GM12872 (cell line): ENCODE measurements around the gene GEMIN8.

Experiments used
- CTCF ChIP-seq: IDR thresholded peaks from 3 replicates; pipeline ENCODE4 v1.5.1; 2011; ENCODE audit warnings: low read depth, mild to moderate bottlenecking, low read length, moderate library complexity; ENCODE audit not compliant: insufficient read depth

Gene GEMIN8

DNA sequence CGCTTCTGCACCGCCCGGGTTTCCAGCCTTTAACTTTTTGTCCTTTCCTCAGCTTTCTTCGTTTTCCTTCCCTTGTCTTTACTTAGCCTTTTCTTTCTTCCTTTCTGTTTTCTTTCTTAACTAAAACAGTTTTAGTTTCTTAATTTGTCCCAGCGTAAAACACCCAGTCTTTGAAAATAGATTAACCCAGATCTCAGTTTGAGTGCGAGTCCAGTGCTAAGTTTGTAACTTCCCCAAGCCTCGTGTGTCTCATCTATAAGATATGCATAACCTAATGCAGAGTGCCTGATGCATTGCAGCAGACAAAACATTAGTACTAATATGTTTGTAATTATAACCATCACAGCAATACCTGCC, 460 bp upstream of the GEMIN8 start:
- TF ChIP-seq CTCF = no peak

- TF ChIP-seq CTCF = no peak
These were observed 660 bp downstream of the GEMIN8 start for GRCh38 chrX:14029039-14029424.

- TF ChIP-seq CTCF = no peak
These were observed 1.2 kb downstream of the GEMIN8 start for GRCh38 chrX:14028473-14028872.

GRCh38 chrX:14027511-14028019, 2.1 kb downstream of the GEMIN8 start:
- TF ChIP-seq CTCF = no peak

GRCh38 chrX:14027036-14027435, 2.7 kb downstream of the GEMIN8 start:
- no peak for TF ChIP-seq CTCF

GRCh38 chrX:14026121-14026520, 3.6 kb downstream of the GEMIN8 start:
- no peak for TF ChIP-seq CTCF

DNA sequence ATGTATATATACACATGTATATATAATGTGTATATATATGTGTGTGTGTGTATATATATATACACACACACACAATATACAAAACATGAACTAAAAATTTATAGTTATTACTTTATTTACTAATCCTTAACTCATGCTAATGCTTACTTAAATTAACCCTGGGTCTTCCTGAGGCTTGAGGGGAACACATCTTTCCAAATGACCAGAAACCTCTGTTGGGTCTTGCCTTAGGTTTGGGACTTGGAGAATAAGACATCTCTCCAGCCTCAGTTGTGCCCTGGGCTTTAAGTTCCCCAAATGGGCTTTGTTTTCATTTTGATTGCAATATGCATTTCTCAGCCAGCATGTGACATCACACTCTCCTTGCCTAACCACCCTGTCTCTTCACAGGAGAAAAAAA, 7.7 kb downstream of the GEMIN8 start:
- no peak for TF ChIP-seq CTCF

DNA sequence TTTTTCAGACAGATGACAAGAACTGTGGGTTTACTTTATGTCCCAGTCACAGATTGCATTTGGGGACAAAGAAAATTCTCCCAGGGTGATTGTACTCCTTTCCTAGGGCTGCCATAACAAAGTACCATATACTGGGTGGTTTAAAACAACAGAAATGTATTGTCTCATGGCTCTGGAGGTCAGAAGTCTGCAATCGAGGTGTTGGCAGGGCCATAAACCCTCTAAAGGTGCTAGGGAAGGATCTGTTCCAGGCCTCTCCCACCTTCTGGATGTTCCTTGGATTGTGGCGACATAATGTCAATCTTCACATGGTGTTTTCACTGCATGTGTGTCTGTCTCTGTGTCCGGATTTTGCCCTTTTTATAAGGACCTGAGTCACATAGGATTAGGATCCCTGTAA, 12.3 kb downstream of the GEMIN8 start:
- no peak for TF ChIP-seq CTCF
